ENCODE measurements around the gene SIT1.

DNA sequence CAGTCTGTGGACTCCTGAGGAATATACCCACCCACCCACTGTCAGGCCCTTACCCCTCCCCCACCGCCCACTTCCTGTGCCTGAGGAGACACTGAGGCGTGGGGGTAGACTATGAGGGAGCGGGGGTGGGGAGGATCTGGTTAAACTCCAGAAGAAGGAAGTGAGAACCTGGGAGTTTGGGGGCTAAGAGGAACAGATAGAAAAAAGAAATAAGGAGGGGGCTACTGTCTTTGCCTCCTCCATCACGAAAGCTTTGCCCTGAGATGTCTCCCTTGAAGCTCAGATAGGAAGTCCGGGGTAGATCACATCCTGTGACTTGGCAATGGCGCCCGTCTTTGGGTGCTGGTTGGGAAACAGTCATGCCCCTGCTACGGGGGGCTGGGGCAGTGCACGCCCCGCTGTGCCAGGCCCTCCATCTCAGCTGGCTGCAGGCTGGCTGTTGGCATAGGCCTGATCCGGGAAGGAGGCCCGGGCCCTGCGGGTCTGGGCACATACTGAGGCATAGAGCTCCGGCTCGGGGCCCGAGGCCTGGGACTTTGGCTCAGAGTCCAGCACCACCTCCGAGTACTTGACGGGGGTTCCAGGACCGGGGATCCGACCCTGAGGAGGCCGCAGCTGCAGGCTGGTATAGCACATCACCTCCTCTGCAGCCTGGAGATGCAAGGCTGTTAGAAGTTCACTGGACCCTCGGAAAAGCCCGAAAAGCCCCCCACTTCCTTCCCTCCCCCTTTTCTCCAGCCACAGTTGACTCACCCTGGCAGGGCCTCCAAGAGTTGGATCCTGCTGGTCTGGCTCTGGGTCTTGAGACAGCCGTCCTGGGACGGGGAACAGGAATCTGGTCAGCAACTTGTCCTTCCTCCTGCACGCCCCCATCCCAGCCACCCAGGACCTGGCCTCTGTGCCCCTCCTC is 1.0 kb downstream of the SIT1 start:
- TF ChIP-seq TAF1 (IDR thresholded peaks at IDR 0.05; ENCODE audit: borderline replicate concordance, insufficient read depth, low read length) (no peak), POLR2AphosphoS5 (IDR thresholded peaks at IDR 0.05; ENCODE audit: low read depth, low read length) (no peak), SIN3A (IDR thresholded peaks at IDR 0.05; ENCODE audit: borderline replicate concordance, insufficient read depth, low read length) (no peak)
- TF ChIP-seq, protein P1, sequence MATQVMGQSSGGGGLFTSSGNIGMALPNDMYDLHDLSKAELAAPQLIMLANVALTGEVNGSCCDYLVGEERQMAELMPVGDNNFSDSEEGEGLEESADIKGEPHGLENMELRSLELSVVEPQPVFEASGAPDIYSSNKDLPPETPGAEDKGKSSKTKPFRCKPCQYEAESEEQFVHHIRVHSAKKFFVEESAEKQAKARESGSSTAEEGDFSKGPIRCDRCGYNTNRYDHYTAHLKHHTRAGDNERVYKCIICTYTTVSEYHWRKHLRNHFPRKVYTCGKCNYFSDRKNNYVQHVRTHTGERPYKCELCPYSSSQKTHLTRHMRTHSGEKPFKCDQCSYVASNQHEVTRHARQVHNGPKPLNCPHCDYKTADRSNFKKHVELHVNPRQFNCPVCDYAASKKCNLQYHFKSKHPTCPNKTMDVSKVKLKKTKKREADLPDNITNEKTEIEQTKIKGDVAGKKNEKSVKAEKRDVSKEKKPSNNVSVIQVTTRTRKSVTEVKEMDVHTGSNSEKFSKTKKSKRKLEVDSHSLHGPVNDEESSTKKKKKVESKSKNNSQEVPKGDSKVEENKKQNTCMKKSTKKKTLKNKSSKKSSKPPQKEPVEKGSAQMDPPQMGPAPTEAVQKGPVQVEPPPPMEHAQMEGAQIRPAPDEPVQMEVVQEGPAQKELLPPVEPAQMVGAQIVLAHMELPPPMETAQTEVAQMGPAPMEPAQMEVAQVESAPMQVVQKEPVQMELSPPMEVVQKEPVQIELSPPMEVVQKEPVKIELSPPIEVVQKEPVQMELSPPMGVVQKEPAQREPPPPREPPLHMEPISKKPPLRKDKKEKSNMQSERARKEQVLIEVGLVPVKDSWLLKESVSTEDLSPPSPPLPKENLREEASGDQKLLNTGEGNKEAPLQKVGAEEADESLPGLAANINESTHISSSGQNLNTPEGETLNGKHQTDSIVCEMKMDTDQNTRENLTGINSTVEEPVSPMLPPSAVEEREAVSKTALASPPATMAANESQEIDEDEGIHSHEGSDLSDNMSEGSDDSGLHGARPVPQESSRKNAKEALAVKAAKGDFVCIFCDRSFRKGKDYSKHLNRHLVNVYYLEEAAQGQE (IDR thresholded peaks at IDR 0.05; ENCODE audit: insufficient read depth in 1 of 2, low read depth in 2 of 2, low read length in 2 of 2): no peak
